ENCODE measurements around the gene POLN.

GRCh38 chr4:2090642-2091041 is 151.3 kb downstream of the POLN start:
- TF ChIP-seq EZH2phosphoT487 (IDR thresholded peaks at IDR 0.05; ENCODE audit: low read depth, severe bottlenecking, unreplicated experiment) (no peak), CTCF (IDR thresholded peaks at IDR 0.05; ENCODE audit: poor library complexity) (no peak)
